Measurements from ENCODE around the gene TGM4. TPM values are rescaled to one million over a fixed set of nuclear protein-coding genes. Genes with fewer than 3 reads are reported as not detected.
"Not testable (repeated sequence)": the region's sequence is repeated elsewhere in the genome, so short reads cannot be mapped to it uniquely, and the experiment has no call there.

Gene TGM4
- not detected for total RNA-seq

GRCh38 chr3:44874308-44874707 is at the start of gene TGM4:
TSS of gene TGM4 (plus strand) at chr3:44874608. CDS start at chr3:44874679, 71 bp downstream.
- Mint-ChIP-seq H3K27ac (no peak within 1 kb of the TSS), H3K9me3 (no peaks in the 10 kb centered on the region), H3K36me3 (no peaks in the 10 kb centered on the region)
- DNase-seq (ENCODE audit: low spot score in 2 of 2): peak in 1 of 2 donors; percentile 25
- no peak for ATAC-seq

GRCh38 chr3:44825264-44825925 is 49.0 kb upstream of the TGM4 start:
- H3K27ac Mint-ChIP-seq: no peak overlapping the region
- H3K36me3 Mint-ChIP-seq: peaks cover 17 to 40% of the 10 kb centered on the region in 2 donors
- no peak for DNase-seq (ENCODE audit: low spot score in 2 of 2)
- H3K9me3 Mint-ChIP-seq: no peaks in the 10 kb centered on the region
- ATAC-seq: no peak

GRCh38 chr3:44827196-44827595 is 47.2 kb upstream of the TGM4 start:
- ATAC-seq: no peak
- Mint-ChIP-seq H3K9me3 (no peaks in the 10 kb centered on the region), H3K36me3 (peaks cover 15 to 41% of the 10 kb centered on the region in 2 donors)

GRCh38 chr3:44831232-44831631 is 43.2 kb upstream of the TGM4 start:
- ATAC-seq (no peak), DNase-seq (ENCODE audit: low spot score in 2 of 2) (no peak)
- peaks cover 12 to 39% of the 10 kb centered on the region in 2 donors for H3K36me3 Mint-ChIP-seq
- H3K27ac Mint-ChIP-seq: no peak overlapping the region
- H3K9me3 Mint-ChIP-seq: peaks cover 5 to 6% of the 10 kb centered on the region in 2 donors

More at GRCh38 chr3:44827196-44827595, 47.2 kb upstream of the TGM4 start:
- DNase-seq (ENCODE audit: low spot score in 2 of 2): no peak
- H3K27ac Mint-ChIP-seq: no peak overlapping the region

DNA sequence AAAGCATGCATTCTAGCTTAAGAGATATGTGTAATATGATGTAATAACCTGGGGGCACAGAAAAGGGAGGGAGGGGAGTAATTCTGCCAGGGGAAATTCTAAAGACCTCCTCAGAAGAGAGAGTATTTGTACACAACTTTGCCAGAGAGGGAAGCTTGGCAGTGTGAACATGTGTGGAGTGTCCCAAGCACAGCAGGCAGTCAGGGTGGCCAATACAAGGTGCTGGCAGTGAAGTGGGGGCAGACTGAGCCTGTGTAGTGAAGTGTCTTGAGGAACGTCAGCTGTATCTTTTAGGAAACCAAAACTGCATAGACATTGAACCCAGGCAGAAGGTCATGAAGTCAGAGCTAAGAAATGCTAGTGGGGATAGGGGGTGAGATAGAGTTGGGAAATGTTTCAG is 42.4 kb upstream of the TGM4 start:
- ATAC-seq (no peak), DNase-seq (ENCODE audit: low spot score in 2 of 2) (no peak)
- Mint-ChIP-seq H3K9me3 (peaks cover 11 to 12% of the 10 kb centered on the region in 2 donors), H3K36me3 (peaks cover 19 to 47% of the 10 kb centered on the region in 2 donors), H3K27ac (no peak overlapping the region)

DNA sequence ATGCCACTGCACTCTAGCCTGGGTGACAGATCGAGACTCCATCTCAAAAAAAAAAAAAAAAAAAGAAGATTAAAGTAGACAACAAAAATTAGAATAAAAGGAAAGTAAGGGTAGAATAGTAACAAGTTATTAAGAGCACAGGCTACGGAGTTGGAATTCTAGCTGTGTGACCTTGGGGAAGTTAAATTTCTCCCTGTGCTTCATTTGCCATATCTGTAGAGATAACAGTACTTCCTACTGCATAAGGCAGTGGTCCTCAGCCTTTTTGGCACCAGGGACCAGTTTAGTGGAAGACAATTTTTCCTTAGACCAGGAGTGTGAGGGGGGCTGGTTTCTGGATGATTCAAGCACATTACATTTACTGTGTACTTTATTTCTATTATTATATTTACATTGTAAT is 41.4 kb upstream of the TGM4 start:
- H3K27ac Mint-ChIP-seq: no peak overlapping the region
- H3K36me3 Mint-ChIP-seq: peaks cover 23 to 54% of the 10 kb centered on the region in 2 donors
- H3K9me3 Mint-ChIP-seq: peaks cover 11 to 12% of the 10 kb centered on the region in 2 donors
- DNase-seq (ENCODE audit: low spot score in 2 of 2) (no peak), ATAC-seq (no peak)

GRCh38 chr3:44833394-44833793 is 41.0 kb upstream of the TGM4 start:
- no peak for DNase-seq (ENCODE audit: low spot score in 2 of 2)
- Mint-ChIP-seq H3K9me3 (peaks cover 11 to 12% of the 10 kb centered on the region in 2 donors), H3K36me3 (peaks cover 27 to 59% of the 10 kb centered on the region in 2 donors), H3K27ac (peak overlapping the region in 1 of 2 donors; percentile 14)
- no peak for ATAC-seq

- H3K36me3 Mint-ChIP-seq: peaks cover 37 to 71% of the 10 kb centered on the region in 2 donors
- DNase-seq (ENCODE audit: low spot score in 2 of 2): no peak
- H3K9me3 Mint-ChIP-seq: peaks cover 11 to 12% of the 10 kb centered on the region in 2 donors
- H3K27ac Mint-ChIP-seq: no peak overlapping the region
- no peak for ATAC-seq
Observed at GRCh38 chr3:44835684-44836083, 38.7 kb upstream of the TGM4 start.

- ATAC-seq: no peak
- Mint-ChIP-seq H3K9me3 (no peaks in the 10 kb centered on the region), H3K27ac (no peak overlapping the region), H3K36me3 (peaks cover 34 to 83% of the 10 kb centered on the region in 2 donors)
- DNase-seq (ENCODE audit: low spot score in 2 of 2): no peak
Observed at GRCh38 chr3:44842376-44842775, 32.0 kb upstream of the TGM4 start.

- DNase-seq (ENCODE audit: low spot score in 2 of 2): no peak
- no peak for ATAC-seq
- Mint-ChIP-seq H3K9me3 (no peaks in the 10 kb centered on the region), H3K36me3 (peaks cover 19 to 57% of the 10 kb centered on the region in 2 donors), H3K27ac (no peak overlapping the region)
Observed at GRCh38 chr3:44845528-44846520, 28.6 kb upstream of the TGM4 start.

DNA sequence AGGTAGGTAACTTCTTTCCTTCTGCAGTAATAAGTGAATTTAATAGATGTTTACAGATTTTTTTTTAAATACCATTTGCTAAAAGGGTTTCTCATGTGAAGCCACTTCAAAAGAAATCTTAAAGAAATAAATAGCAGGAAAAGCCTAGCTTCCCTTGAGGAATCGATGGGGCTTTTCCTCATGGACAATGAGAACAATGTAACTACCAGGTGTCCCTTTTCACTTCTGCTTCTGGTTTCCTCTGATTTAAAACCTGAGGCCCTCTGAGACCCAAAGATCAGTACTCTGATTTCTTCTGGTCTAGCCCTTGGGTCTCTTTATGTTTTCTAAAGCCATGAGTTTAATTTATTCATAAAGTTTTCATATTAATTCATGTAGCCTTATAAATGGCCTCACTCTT is 25.8 kb upstream of the TGM4 start:
- ATAC-seq (no peak), DNase-seq (ENCODE audit: low spot score in 2 of 2) (no peak)
- Mint-ChIP-seq H3K27ac (no peak overlapping the region), H3K36me3 (peaks cover 24 to 43% of the 10 kb centered on the region in 2 donors), H3K9me3 (no peaks in the 10 kb centered on the region)

- not testable (repeated sequence) for H3K36me3 Mint-ChIP-seq; H3K9me3 Mint-ChIP-seq; DNase-seq (ENCODE audit: low spot score in 2 of 2); ATAC-seq; H3K27ac Mint-ChIP-seq
Observed at GRCh38 chr3:44856663-44857062, 17.7 kb upstream of the TGM4 start.

DNA sequence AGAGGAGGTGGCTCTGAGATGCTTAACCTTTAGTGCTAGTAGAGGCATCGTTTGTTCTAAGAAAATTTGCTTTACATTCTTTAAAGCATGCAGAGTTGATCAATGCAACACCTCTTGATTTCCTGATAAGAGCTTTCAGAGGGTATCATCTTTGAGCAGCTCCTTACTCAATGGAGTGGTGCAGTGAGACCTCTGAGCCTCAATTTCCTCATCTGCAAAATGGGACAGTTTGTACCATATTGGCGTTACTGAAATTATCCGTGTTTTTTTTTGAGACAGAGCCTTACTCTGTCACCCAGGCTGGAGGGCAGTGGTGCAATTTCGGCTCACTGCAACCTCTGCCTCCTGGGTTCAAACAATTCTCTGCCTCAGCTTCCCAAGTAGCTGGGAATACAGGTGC is 14.3 kb upstream of the TGM4 start:
- Mint-ChIP-seq H3K9me3 (no peaks in the 10 kb centered on the region), H3K36me3 (peaks cover 0 to 12% of the 10 kb centered on the region in 2 donors), H3K27ac (no peak overlapping the region)
- DNase-seq (ENCODE audit: low spot score in 2 of 2): no peak
- no peak for ATAC-seq

DNA sequence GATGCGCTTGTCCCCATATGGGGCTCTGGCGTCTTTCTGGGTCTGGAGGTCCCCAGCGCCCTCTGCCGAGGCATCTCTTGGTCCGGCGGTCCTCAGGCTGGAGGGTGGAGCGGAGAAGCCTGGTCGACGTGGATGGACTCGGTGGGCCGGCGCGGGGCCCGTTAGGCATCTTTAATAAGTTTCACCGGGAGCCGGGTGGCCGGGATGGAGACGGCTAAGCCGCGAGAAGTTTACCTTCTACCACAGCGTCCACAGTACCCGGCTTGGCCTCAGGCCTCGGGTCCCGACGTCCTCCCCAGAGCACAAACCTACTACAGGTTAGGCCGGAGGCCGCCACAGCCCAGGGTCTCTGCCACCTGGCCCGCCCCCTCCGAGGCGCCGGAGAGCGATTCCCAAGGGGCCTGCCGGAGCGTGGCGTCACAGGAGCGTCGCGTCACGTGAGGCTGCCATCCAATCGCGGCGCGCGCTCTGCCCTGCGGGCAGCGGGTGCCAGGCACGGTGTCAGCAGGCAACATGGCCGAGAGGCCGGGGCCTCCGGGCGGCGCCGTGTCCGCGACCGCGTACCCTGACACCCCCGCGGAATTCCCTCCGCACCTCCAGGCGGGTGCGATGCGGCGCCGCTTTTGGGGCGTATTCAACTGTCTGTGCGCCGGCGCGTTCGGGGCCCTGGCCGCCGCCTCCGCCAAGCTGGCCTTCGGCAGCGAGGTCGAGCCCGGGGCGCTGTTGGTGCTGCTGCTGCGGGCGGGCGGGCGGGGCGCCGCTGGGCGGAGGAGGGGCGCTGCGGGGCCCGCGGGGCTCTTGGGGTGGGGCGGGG is 12.8 kb upstream of the TGM4 start, which contains the start of gene TMEM42:
Gene TMEM42 (plus strand): TSS at position 501 of the 814 bp plus-strand sequence. CDS start 13 bp downstream, at position 514.
- peak within 1 kb of the TSS; percentile 89 to 90 for H3K27ac Mint-ChIP-seq
- H3K9me3 Mint-ChIP-seq: no peaks in the 10 kb centered on the region
- DNase-seq (ENCODE audit: low spot score in 2 of 2) (peak; percentile 82 to 93), ATAC-seq (peak; percentile 95 to 98)
- H3K36me3 Mint-ChIP-seq: peaks cover 0 to 18% of the 10 kb centered on the region in 2 donors

DNA sequence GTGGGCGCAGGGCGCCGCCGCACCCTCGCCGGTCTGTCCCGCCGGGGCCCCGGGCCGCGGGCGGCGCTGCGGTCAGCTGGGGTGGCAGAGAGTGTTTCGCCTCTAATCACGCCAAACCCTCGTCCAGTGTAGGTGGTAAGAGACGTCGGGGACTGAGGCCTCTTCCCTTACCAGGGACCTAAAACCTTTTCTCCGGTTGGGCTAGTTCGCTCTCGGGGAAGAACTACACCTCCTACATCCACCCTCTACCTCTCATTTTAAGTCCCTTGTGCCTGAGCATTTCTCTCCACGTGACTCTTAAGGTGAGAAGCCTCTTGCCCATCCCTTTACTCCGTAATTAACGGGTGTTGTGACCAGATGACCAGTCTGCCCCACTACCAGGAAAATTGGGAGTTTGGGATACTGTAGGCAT is 12.2 kb upstream of the TGM4 start:
- DNase-seq (ENCODE audit: low spot score in 2 of 2): peak in 1 of 2 donors; percentile 13
- Mint-ChIP-seq H3K27ac (peak overlapping the region; percentile 89 to 90), H3K9me3 (no peaks in the 10 kb centered on the region), H3K36me3 (peaks cover 5 to 24% of the 10 kb centered on the region in 2 donors)
- peak; percentile 23 to 36 for ATAC-seq
